GM12875 (cell line): ENCODE measurements around the gene DACH1.
"Not testable (repeated sequence)": the region's sequence is repeated elsewhere in the genome, so short reads cannot be mapped to it uniquely, and the experiment has no call there.

Experiments
- H3K4me3 ChIP-seq: one replicate; pipeline ENCODE4 v1.5.1; 2011; ENCODE audit warnings: low read depth, low read length, control low read depth
- CTCF ChIP-seq: IDR thresholded peaks from 2 replicates; pipeline ENCODE4 v1.5.1; 2011; ENCODE audit warnings: low read depth, mild to moderate bottlenecking, control low read depth, inconsistent platforms, low read length, moderate library complexity, borderline replicate concordance; ENCODE audit not compliant: insufficient read depth

Gene DACH1

DNA sequence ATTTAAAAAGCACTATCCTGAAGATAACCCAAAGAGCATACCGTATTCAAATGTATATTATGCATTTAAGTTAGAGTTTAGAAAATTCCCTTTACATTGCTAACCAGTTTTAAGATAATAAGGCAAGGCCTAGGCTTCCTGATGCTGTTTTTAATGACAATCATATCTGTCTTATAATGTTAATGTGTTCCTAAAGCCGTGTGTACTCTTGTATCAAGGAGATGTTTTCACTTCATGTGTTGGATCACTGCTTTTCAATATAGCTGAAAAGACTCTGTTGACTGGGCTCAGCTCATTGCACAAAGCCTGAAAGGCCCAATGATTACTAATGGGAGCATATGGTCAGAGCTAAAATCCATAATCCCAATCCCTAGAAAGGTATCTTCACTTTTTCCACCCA lies 81.6 kb downstream of the DACH1 start:
- no peak for TF ChIP-seq CTCF
- H3K4me3 ChIP-seq, result no peak overlapping the region

- H3K4me3 ChIP-seq, result no peak overlapping the region
- TF ChIP-seq CTCF, result no peak
Measured at GRCh38 chr13:71780546-71780945, 86.5 kb downstream of the DACH1 start.

- not testable (repeated sequence) for H3K4me3 ChIP-seq
Measured at GRCh38 chr13:71778998-71779397, 88.0 kb downstream of the DACH1 start.

DNA sequence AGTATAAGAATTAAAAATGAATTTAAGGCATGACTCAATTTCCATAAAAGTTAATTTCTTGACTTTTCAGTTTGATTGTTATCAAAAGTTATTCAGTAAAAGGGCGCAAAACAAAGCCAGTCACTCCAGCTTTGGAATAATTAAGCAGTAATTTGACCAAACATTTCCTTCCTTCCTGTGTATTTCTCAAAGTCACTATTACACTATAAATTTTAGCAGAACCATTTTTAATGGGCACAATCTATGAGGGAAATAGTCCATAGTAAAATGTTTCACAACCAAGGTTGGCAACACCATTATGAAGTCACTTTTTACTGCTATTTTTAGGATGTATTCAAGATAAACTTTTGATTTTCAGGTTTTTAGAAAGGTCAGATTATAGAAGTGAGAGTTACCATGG lies 91.0 kb downstream of the DACH1 start:
- H3K4me3 ChIP-seq, result no peak overlapping the region
- no peak for TF ChIP-seq CTCF

GRCh38 chr13:71774863-71775262 lies 92.1 kb downstream of the DACH1 start:
- no peak overlapping the region for H3K4me3 ChIP-seq
- no peak for TF ChIP-seq CTCF

DNA sequence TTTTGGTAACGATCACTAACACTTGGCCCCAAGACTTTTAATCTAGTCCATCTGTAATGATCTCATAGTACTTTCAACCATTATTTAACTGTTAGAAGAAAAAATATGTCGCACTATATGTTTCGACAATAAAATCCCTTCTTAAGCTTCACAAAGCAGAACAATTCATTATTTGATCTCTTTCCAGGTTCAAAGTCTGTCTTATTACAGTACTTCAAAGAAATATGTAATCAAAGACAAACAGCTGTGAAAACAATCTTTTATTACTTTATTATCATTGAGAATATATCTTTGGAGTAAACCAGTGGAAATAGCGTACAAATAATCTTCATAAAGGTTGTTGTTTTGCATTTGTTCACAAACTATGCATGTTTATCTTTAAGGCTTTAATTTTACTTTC lies 93.5 kb downstream of the DACH1 start:
- TF ChIP-seq CTCF, result no peak

DNA sequence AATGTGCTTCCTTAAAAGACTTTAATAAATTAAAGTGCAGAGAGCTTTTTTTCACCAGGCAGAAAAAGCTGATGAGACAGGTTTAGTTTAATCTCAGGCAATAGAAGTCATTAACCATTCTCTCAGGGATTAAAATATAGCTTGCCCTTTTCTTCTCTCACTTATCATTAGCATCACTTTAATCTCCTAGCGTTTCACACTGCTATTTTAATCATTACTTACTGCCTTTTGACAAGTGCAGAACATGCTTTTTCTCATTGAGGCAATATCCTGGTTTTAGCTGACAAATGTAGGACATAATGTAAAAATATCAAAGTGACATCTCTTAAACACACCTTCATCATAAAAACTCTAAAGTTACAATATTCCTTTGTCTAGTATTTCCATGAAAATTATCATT lies 94.6 kb downstream of the DACH1 start:
- no peak overlapping the region for H3K4me3 ChIP-seq
- no peak for TF ChIP-seq CTCF

More for the DNA sequence above, 93.5 kb downstream of the DACH1 start:
- no peak overlapping the region for H3K4me3 ChIP-seq

- no peak overlapping the region for H3K4me3 ChIP-seq
- TF ChIP-seq CTCF, result no peak
Measured at GRCh38 chr13:71771144-71771543, 95.9 kb downstream of the DACH1 start.
